Body of pancreas (tissue), 4 donors: Measurements from ENCODE around the gene RBM20.

Source experiments
- POLR2A ChIP-seq, 3 donors: fragments of 450-650 bp; IDR thresholded peaks; one replicate each; pipeline ENCODE4 v1.6.1; 2016; ENCODE audit warnings: antibody characterized with exemption in 3 of 3, mild to moderate bottlenecking in 2 of 3
- TF ChIP-seq, protein P1 (sequence below), 7 experiments: fragments of 450-650 bp in 4 of 7; fragments of 200-600 bp in 3 of 7; sonication (generic) in 3 of 7; IDR thresholded peaks; one replicate each; pipeline ENCODE4 v1.5.1; 2016 to 2019; ENCODE audit warnings: antibody characterized with exemption in 7 of 7

DNA sequence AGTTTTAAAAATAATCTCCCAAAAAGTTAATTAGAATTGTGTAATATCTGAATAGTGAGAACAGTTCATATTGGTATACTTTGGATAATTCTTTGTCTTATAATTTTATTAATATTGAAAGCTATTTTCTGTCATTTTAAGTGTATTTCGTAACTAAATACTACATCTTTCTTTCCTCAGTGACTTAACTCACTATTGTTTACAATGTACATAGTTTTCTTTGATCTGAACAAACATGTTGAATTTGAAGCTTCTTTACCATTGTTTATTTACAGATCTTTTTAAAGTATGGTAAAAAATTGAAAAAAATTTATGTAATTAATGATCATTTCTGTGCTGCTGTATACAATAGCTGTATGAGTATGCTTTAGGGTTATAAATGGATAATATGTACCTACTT, 232.7 kb downstream of the RBM20 start:
- TF ChIP-seq, protein P1, sequence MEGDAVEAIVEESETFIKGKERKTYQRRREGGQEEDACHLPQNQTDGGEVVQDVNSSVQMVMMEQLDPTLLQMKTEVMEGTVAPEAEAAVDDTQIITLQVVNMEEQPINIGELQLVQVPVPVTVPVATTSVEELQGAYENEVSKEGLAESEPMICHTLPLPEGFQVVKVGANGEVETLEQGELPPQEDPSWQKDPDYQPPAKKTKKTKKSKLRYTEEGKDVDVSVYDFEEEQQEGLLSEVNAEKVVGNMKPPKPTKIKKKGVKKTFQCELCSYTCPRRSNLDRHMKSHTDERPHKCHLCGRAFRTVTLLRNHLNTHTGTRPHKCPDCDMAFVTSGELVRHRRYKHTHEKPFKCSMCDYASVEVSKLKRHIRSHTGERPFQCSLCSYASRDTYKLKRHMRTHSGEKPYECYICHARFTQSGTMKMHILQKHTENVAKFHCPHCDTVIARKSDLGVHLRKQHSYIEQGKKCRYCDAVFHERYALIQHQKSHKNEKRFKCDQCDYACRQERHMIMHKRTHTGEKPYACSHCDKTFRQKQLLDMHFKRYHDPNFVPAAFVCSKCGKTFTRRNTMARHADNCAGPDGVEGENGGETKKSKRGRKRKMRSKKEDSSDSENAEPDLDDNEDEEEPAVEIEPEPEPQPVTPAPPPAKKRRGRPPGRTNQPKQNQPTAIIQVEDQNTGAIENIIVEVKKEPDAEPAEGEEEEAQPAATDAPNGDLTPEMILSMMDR (IDR thresholded peaks at IDR 0.05): no peak
- no peak for TF ChIP-seq POLR2A (IDR thresholded peaks at IDR 0.05)
